Liver (tissue), 9 donors: ENCODE measurements around the gene ITPKA. TPM values are rescaled to one million over a fixed set of nuclear protein-coding genes. Genes with fewer than 3 reads are reported as not detected.
A peak's percentile ranks its signal among the peaks of the same experiment; 100 is the strongest.

ENCODE experiments used
- DNase-seq: peaks from one replicate; pipeline ENCODE4 v3.0.0-alpha.2; 2017; ENCODE audit warnings: low spot score
- H3K27ac ChIP-seq, 2 donors: one replicate each; pipeline ENCODE4 v1.7.0; 2013; ENCODE audit warnings: inconsistent platforms in 2 of 2, low read length in 2 of 2, control low read depth in 1 of 2, low read depth in 1 of 2, mild to moderate bottlenecking in 1 of 2
- H3K27me3 ChIP-seq, 4 donors: one replicate each; pipeline versions ENCODE4 v1.6.1 to v1.7.0; 2013; ENCODE audit warnings: low read length in 3 of 4, inconsistent platforms in 1 of 4, mild to moderate bottlenecking in 1 of 4, moderate library complexity in 1 of 4; ENCODE audit not compliant: control insufficient read depth in 4 of 4, insufficient read depth in 4 of 4
- H3K36me3 ChIP-seq, 4 donors: one replicate each; pipeline versions ENCODE4 v1.6.1 to v1.7.0; 2013; ENCODE audit warnings: low read length in 3 of 4, mild to moderate bottlenecking in 3 of 4, low read depth in 1 of 4, moderate library complexity in 1 of 4; ENCODE audit not compliant: control insufficient read depth in 4 of 4, insufficient read depth in 3 of 4
- H3K4me1 ChIP-seq, 4 donors: one replicate each; pipeline versions ENCODE4 v1.6.1 to v1.7.0; 2013; ENCODE audit warnings: low read length in 3 of 4, mild to moderate bottlenecking in 3 of 4, moderate library complexity in 1 of 4; ENCODE audit not compliant: control insufficient read depth in 4 of 4, insufficient read depth in 4 of 4
- H3K4me3 ChIP-seq, 3 donors: one replicate each; pipeline versions ENCODE4 v1.6.1 to v1.7.0; 2013; ENCODE audit warnings: low read length in 3 of 3, control low read depth in 1 of 3, low read depth in 1 of 3, mild to moderate bottlenecking in 1 of 3
- H3K9ac ChIP-seq, 2 donors: one replicate each; pipeline ENCODE4 v1.7.0; 2013; ENCODE audit warnings: low read length in 2 of 2, mild to moderate bottlenecking in 2 of 2, moderate library complexity in 2 of 2, control low read depth in 1 of 2, low read depth in 1 of 2
- H3K9me3 ChIP-seq, 4 donors: one replicate each; pipeline versions ENCODE4 v1.6.1 to v1.7.0; 2013; ENCODE audit warnings: low read length in 3 of 4; ENCODE audit not compliant: control insufficient read depth in 4 of 4
- ATF3 ChIP-seq: IDR thresholded peaks from 2 replicates; pipeline ENCODE4 v1.6.1; 2016; ENCODE audit warnings: antibody characterized with exemption
- CTCF ChIP-seq: fragments of 150-350 bp; IDR thresholded peaks from 2 replicates; pipeline ENCODE4 v1.5.1; 2017; ENCODE audit warnings: improper control_type of control experiment, low read depth, low read length; ENCODE audit not compliant: missing input control
- HNF4A ChIP-seq, 2 donors: conservative IDR thresholded peaks; 2 replicates each; pipeline ENCODE4 v1.6.1; 2016; ENCODE audit warnings: antibody characterized with exemption in 2 of 2, mild to moderate bottlenecking in 2 of 2
- HNF4G ChIP-seq: IDR thresholded peaks from 2 replicates; pipeline ENCODE4 v1.6.1; 2016; ENCODE audit warnings: antibody characterized with exemption
- MAX ChIP-seq: IDR thresholded peaks from 2 replicates; pipeline ENCODE4 v1.6.1; 2016; ENCODE audit warnings: antibody characterized with exemption
- NR2F2 ChIP-seq: IDR thresholded peaks from 2 replicates; pipeline ENCODE4 v1.6.1; 2016; ENCODE audit warnings: antibody characterized with exemption
- RAD21 ChIP-seq, 2 donors: IDR thresholded peaks; 2 replicates each; pipeline ENCODE4 v1.6.1; 2016; ENCODE audit warnings: antibody characterized with exemption in 2 of 2, mild to moderate bottlenecking in 2 of 2
- TAF1 ChIP-seq: conservative IDR thresholded peaks from 2 replicates; pipeline ENCODE4 v1.6.1; 2016; ENCODE audit warnings: antibody characterized with exemption, mild to moderate bottlenecking
- ZBTB33 ChIP-seq: IDR thresholded peaks from 2 replicates; pipeline ENCODE4 v1.6.1; 2016; ENCODE audit warnings: antibody characterized with exemption
- WGBS: extraction: QIAGEN DNeasy Blood & Tissue Kit; methylation state at CpG from one replicate; pipeline ENCODE4 v1.1.7; 2013; 5-methylcytosine and 5-hydroxymethylcytosine counted together
- polyA plus RNA-seq, 2 donors: library from polyadenylated mRNA; stranded (reverse) in 1 of 2; unstranded in 1 of 2; fragments of 200-250 nt in 1 of 2; fragments of >200 nt in 1 of 2; fragmentation: Nextera tagmentation in 1 of 2; extraction: Ambion mirVana in 1 of 2; gene quantifications; one replicate each; pipeline versions ENCODE4 v1.2.1 to v1.2.3, GENCODE V29; 2013 to 2015
- total RNA-seq, 2 donors: library from RNA; depleted of rRNA; stranded (reverse); fragments of >200 nt; gene quantifications; one replicate each; pipeline ENCODE4 v1.2.3, GENCODE V29; 2014
- donor health status: healthy.
- donor health status: healthy.
- donor health status: healthy.
- donor health status: healthy.
- donor health status: healthy.

The ITPKA gene
- total and polyA plus RNA-seq, 4 donors = 0.36 to 2.4 (median 1.2) TPM

DNA sequence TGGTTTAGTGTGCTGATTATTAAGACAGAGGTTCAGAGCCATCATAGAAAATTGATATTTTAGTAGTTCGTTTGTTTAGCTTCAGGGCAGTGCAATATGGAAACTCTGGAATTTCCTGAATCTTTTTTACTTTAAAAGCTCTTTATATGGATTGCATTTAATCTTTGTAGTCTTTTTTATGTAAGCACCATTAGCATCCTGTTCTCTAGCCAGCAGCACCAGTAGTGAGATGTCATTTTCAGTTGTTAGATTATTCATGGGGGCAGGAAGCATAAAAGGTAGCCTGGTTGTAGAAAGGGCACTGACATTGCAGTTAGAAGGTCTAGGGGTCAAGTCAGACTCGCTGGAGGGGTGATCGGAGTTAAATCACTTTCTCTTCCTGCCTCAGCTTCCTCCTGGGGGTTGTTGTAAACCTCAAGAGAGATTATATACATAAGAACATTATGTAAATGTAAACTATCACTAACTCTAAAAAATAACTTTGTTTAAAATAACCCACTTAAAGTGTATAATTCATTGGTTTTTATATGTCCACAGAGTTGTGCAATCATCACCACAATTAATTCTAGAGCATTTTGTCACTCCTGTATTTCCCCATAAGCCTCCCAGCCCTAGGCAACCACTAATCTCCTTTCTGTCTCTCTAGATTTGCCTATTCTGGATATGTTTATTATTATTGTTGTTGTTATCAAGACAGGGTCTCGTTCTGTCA is 31.4 kb upstream of the ITPKA start:
- Histone ChIP-seq H3K4me3 (no peak overlapping the region), H3K27ac (no peak overlapping the region), H3K27me3 (no peaks in the 10 kb centered on the region), H3K4me1 (no peaks in the 10 kb centered on the region), H3K9ac (no peak overlapping the region), H3K36me3 (peaks cover 2 to 29% (median 16%) of the 10 kb centered on the region in 4 donors), H3K9me3 (no peaks in the 10 kb centered on the region)
- DNase-seq = no peak
- 80% methylated on average over 4 of the region's 4 CpGs for WGBS
- TF ChIP-seq CTCF = no peak
- no peak for TF ChIP-seq NR2F2
- no peak for TF ChIP-seq HNF4G
- TF ChIP-seq ATF3 = no peak
- no peak for TF ChIP-seq TAF1

GRCh38 chr15:41464889-41465580 is 28.6 kb upstream of the ITPKA start:
- peaks cover 8 to 28% (median 14%) of the 10 kb centered on the region in 4 donors for H3K36me3 ChIP-seq
- H3K9ac ChIP-seq = no peak overlapping the region
- 93% methylated on average over 9 of the region's 9 CpGs for WGBS
- H3K4me1 ChIP-seq = no peaks in the 10 kb centered on the region
- H3K27ac ChIP-seq = no peak overlapping the region
- no peak overlapping the region for H3K4me3 ChIP-seq
- H3K9me3 ChIP-seq = no peaks in the 10 kb centered on the region
- no peak for TF ChIP-seq HNF4G
- TF ChIP-seq ZBTB33 = no peak
- no peak for TF ChIP-seq NR2F2
- TF ChIP-seq MAX = no peak
- no peaks in the 10 kb centered on the region for H3K27me3 ChIP-seq
- no peak for DNase-seq

- peaks cover 10 to 33% (median 19%) of the 10 kb centered on the region in 4 donors for H3K36me3 ChIP-seq
- WGBS = 80% methylated on average over 8 of the region's 8 CpGs
- no peak overlapping the region for H3K27ac ChIP-seq
Measured at GRCh38 chr15:41465822-41466421, 27.8 kb upstream of the ITPKA start.

More at GRCh38 chr15:41465822-41466421, 27.8 kb upstream of the ITPKA start:
- H3K9me3 ChIP-seq = no peaks in the 10 kb centered on the region
- no peaks in the 10 kb centered on the region for H3K27me3 ChIP-seq
- H3K4me3 ChIP-seq = no peak overlapping the region
- TF ChIP-seq CTCF (peak; percentile 90), HNF4A (conservative IDR thresholded peaks at IDR 0.05) (no peak), RAD21 (IDR thresholded peaks at IDR 0.05) (peak; percentile 88 to 93)
- H3K9ac ChIP-seq = no peak overlapping the region
- H3K4me1 ChIP-seq = no peaks in the 10 kb centered on the region
- no peak for DNase-seq
